AG04450 (cell line): ENCODE data around the gene E2F4. TPM values are rescaled to one million over a fixed set of nuclear protein-coding genes. Genes with fewer than 3 reads are reported as not detected.

Source experiments
- CTCF ChIA-PET: fragments of 300-600, 350-600 bp; formaldehyde crosslinking; extraction: SDS; loops from one replicate; lab custom pipeline; 2022; ENCODE audit warnings: antibody characterized with exemption, inconsistent platforms; lab: Charles Lee
- POLR2A ChIA-PET: fragments of 350-600 bp; formaldehyde crosslinking; extraction: SDS; loops from one replicate; lab custom pipeline; 2021; ENCODE audit warnings: antibody characterized with exemption, inconsistent platforms; lab: Yijun Ruan, JAX
- DNase-seq: peaks from one replicate; pipeline ENCODE4 v3.0.0-alpha.2; 2011; ENCODE audit warnings: low read depth, low spot score
- H3K27ac ChIP-seq: one replicate; pipeline ENCODE4 v1.5.1; 2012; ENCODE audit warnings: low read depth, low read length, control low read depth
- H3K27me3 ChIP-seq: one replicate; pipeline ENCODE4 v1.6.0; 2012; ENCODE audit warnings: low read length; ENCODE audit not compliant: control insufficient read depth, insufficient read depth
- H3K4me3 ChIP-seq: 2 replicates; pipeline ENCODE4 v1.5.1; 2011; ENCODE audit warnings: mild to moderate bottlenecking, low read depth, low read length, control low read depth
- H3K9me3 ChIP-seq: 2 replicates; pipeline ENCODE4 v1.5.1; 2012; ENCODE audit warnings: low read length; ENCODE audit not compliant: control insufficient read depth, insufficient read depth
- polyA plus RNA-seq: library from polyadenylated mRNA; depleted of rRNA; stranded (reverse); fragments of >200 nt; gene quantifications from 2 replicates; pipeline ENCODE4 v1.2.3, GENCODE V29; 2011
- TF ChIP-seq, protein P1 (sequence below): IDR thresholded peaks from 2 replicates; pipeline ENCODE4 v1.5.1; 2011; ENCODE audit warnings: low read depth, low read length, control low read depth, inconsistent platforms

Gene E2F4
- polyA plus RNA-seq, 1 experiment = 50.0 TPM

DNA sequence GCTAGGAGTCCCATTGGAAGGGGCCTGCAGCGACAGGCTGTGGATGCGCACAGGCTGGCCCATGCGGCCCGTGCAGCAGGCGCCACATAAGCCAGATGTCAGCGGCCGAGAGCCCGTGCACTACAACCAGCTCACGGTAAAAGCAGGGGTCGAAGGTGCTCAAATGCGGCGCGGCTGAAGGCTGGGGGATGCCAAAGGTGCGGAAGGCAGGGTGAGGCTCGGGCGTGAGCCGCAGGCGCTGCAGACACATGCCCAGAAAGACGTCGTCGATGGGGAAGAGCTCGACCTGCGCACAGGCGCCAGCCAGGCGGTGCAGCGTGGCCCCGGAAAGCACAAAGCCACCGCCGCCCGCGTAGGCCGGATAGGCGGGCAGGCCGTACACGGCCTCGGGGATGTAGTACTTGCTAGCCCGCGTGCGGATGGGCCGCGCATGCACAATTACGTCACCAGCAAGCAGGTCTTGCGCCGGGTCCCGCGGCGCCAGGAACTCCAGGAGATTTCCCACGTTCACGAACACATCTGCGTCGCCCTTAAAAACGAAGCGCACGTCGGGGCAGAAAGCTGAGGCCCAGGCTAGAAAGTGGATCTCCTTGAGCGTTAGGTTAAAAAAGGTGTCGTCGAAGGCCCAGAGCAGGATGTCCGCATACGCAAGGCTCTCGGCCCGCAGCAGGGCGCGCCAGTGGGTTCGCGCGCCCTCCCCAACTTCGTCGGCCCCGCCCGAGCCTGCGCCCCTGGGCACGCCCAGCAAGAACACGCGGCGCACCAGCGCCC lies 42.5 kb upstream of the E2F4 start:
- POLR2A ChIA-PET = interaction anchor here (0.8 kb wide), 1 partner anchor 14 kb away, joined by 3 read pairs; no protein-coding TSS in a partner anchor
- DNase-seq = no peak
- Histone ChIP-seq H3K27me3 (peaks cover 2% of the 10 kb centered on the region), H3K4me3 (peak overlapping the region; percentile 63; the same call in 1 of the 2 replicates), H3K27ac (no peak overlapping the region), H3K9me3 (peaks cover 6% of the 10 kb centered on the region)
- CTCF ChIA-PET = interaction anchor here (0.6 kb wide), 1 partner anchor 24 kb away, joined by 5 read pairs; no protein-coding TSS in a partner anchor
- TF ChIP-seq, protein P1, sequence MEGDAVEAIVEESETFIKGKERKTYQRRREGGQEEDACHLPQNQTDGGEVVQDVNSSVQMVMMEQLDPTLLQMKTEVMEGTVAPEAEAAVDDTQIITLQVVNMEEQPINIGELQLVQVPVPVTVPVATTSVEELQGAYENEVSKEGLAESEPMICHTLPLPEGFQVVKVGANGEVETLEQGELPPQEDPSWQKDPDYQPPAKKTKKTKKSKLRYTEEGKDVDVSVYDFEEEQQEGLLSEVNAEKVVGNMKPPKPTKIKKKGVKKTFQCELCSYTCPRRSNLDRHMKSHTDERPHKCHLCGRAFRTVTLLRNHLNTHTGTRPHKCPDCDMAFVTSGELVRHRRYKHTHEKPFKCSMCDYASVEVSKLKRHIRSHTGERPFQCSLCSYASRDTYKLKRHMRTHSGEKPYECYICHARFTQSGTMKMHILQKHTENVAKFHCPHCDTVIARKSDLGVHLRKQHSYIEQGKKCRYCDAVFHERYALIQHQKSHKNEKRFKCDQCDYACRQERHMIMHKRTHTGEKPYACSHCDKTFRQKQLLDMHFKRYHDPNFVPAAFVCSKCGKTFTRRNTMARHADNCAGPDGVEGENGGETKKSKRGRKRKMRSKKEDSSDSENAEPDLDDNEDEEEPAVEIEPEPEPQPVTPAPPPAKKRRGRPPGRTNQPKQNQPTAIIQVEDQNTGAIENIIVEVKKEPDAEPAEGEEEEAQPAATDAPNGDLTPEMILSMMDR = no peak

DNA sequence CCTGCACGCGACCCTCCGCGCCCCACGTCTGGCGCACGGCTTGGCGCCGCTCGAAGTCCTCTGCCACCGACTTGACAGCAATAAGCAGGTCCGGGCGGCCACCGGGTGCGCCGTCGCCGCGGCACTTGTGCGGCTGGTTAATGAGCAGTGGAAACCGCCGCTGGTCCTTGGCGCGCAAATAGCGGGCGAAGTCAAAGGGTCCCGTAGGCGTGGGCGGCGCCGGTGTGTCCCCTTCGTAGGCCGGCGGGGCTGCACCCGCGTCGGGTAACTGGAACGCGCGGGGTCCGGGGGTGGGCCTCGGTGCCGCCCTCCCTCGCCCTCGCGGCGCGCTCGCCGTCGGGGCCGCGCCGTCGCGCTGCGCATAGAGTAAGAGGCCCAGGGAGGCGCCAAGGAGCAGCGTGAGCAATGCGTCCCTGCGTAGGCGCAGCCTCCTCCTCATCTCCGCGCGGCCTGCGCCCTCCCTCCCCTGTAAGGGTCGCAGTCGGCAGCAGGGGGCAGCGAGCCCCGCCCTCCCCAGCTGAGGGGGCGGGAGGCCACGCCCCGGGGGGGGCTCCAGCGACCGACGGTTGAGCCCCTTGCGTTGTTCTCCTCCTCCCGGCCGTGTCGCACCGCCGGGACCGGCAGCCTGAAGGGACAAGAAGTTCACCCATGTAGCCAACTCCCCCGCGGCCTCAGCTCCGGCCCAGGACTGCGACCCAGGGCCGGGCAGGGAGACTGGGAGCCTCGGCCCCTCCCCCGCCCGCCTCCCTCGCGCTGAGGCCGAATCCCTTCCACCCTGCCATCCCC lies 41.7 kb upstream of the E2F4 start:
- ChIA-PET POLR2A (interaction anchor here (0.6 to 1.9 kb wide), 10 partner anchors 9 to 329 kb away, joined by 3 to 13 read pairs (median 6); partner anchors contain the start of genes FBXL8 and TRADD), CTCF (interaction anchor here (0.7 to 1.4 kb wide), 7 partner anchors 10 to 133 kb away, joined by 3 to 9 read pairs (median 4); partner anchors contain the start of genes FBXL8, NOL3 and TRADD)
- TF ChIP-seq, protein P1 = no peak
- peak overlapping the region; percentile 82 for H3K27ac ChIP-seq
- H3K4me3 ChIP-seq = peak overlapping the region; percentile 63
- H3K9me3 ChIP-seq = peaks cover 11% of the 10 kb centered on the region
- peaks cover 4% of the 10 kb centered on the region for H3K27me3 ChIP-seq
- DNase-seq = no peak

DNA sequence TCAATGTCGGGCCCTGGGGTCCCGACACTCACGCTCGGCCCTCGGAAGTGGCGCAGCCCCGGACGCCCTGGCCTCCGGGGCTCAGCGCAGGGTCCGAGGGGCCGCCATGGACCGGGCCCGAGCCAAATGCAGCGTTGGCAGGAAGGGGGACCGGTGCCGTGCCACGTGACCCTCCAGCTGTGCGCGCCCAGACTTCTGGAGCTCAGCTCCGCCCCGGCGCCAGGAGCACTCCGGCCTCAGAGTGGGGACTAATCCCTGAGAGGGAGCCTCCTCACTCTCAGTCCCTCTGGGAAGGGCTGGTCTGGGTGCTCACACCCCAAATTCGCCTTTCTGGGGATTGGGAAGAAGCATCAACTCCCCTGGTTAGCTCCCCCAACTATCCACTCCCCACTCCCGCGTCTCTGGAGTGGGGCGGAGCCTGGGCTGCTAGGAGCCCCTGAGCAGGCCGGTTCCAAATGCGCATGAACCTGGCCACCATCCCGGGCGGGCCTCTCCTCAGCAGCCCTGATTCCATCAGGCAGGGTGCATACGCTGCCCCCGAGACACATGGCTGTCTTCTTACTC lies 41.0 kb upstream of the E2F4 start, which contains the start of gene B3GNT9:
Gene B3GNT9 (minus strand): TSS at position 166 of the 564 bp plus-strand sequence. CDS start 513 bp downstream, outside the sequence.
- CTCF ChIA-PET = interaction anchor here (0.7 to 2.2 kb wide), 10 partner anchors 9 to 190 kb away, joined by 3 to 9 read pairs (median 4); partner anchors contain the start of genes CES3, FBXL8, NOL3 and TRADD
- Histone ChIP-seq H3K27me3 (peaks cover 8% of the 10 kb centered on the region), H3K27ac (peak within 1 kb of the TSS; percentile 82), H3K4me3 (peak within 1 kb of the TSS; percentile 63), H3K9me3 (peaks cover 11% of the 10 kb centered on the region)
- POLR2A ChIA-PET = interaction anchor here (0.5 to 1.9 kb wide), 12 partner anchors 9 to 330 kb away, joined by 3 to 13 read pairs (median 6); partner anchors contain the start of genes FBXL8 and TRADD
- TF ChIP-seq, protein P1 = no peak
- peak; percentile 37 for DNase-seq

DNA sequence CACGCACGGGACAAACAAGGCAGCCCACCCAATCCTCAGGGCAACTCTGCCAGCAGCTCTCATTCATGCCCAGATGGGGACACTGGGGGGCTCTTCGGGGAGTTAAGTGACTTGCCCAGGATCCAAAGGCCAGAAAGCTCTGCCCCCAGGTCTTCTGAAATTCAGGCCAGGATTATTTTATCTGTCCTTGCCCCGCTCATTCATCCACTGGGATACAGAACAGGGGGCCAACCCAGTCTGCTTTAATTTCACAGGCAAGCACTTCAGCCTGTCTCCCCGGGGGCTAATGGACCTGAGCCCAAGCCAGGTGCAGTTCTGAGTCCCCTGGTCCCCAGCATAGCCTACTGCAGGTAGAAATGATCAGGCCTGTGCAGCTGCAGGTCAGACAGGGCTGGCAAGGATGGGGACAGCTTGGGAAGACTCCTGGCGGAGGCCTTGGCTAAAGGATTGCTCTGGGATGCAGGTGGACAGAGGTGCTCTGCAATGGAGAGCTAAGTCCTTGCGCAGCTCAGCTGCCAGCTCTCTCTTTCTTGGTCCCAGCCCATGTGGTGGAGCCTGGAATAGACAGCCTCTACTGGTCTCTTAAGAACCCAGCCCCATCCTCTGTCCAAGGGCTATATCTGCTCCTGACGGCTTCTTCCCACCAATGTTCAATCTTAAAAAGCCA lies 40.4 kb upstream of the E2F4 start:
- ChIA-PET POLR2A (interaction anchor here (0.5 to 1.9 kb wide), 10 partner anchors 8 to 259 kb away, joined by 3 to 13 read pairs (median 5); partner anchors contain the start of genes FBXL8 and TRADD), CTCF (interaction anchor here (0.7 to 2.2 kb wide), 9 partner anchors 9 to 191 kb away, joined by 3 to 9 read pairs (median 3); partner anchors contain the start of genes CES3, FBXL8, NOL3 and TRADD)
- TF ChIP-seq, protein P1 = no peak
- peaks cover 12% of the 10 kb centered on the region for H3K27me3 ChIP-seq
- no peak overlapping the region for H3K27ac ChIP-seq
- peak overlapping the region; percentile 63; the same call in 1 of the 2 replicates for H3K4me3 ChIP-seq
- H3K9me3 ChIP-seq = peaks cover 11% of the 10 kb centered on the region
- DNase-seq = no peak
